T-cell (primary cell): ENCODE results near the gene RUVBL1. TPM values are rescaled to one million over a fixed set of nuclear protein-coding genes. Genes with fewer than 3 reads are reported as not detected.

ENCODE experiments used
- ATAC-seq, 4 experiments: fragments of 200-7000 bp in 3 of 4; fragments of 150-1000 bp in 1 of 4; cut with Tn5 transposase; replicated peaks in 1 of 4; 1 replicate in 3 of 4; 2 replicates in 1 of 4; pipeline ENCODE4 v1.10.0; 2021; ENCODE audit warnings: moderate library complexity in 3 of 4, mild to moderate bottlenecking in 2 of 4, moderate number of reproducible peaks in 1 of 4
- CTCF ChIA-PET, 2 donors: fragments of 300-600 bp; sonication (Branson Sonifier 250); formaldehyde crosslinking; loops; one replicate each; lab custom pipeline; 2022; ENCODE audit warnings: antibody characterized with exemption in 2 of 2; lab: Charles Lee
- POLR2A ChIA-PET, 2 donors: fragments of 300-600 bp; sonication (Branson Sonifier 250); formaldehyde crosslinking; loops; one replicate each; lab custom pipeline; 2022; ENCODE audit warnings: antibody characterized with exemption in 2 of 2; lab: Charles Lee
- DNase-seq, 35 experiments: peaks; one replicate each; pipeline versions ENCODE4 v3.0.0 to v3.0.0-alpha.2; 2013 to 2023
- H3K27ac ChIP-seq: one replicate; pipeline ENCODE4 v1.5.1; 2013; ENCODE audit warnings: low read length
- H3K27me3 ChIP-seq, 2 experiments: replicated peaks in 1 of 2; 1 replicate in 1 of 2; 2 replicates in 1 of 2; pipeline versions ENCODE4 v1.6.1 to v1.7.0; 2013; ENCODE audit warnings: low read length in 1 of 2, mixed read lengths in 1 of 2; ENCODE audit not compliant: control insufficient read depth in 2 of 2, insufficient read depth in 2 of 2; ENCODE audit errors: extremely low read depth in 1 of 2
- H3K36me3 ChIP-seq, 2 donors: 1 replicate in 1 of 2; 2 replicates in 1 of 2; pipeline versions ENCODE4 v1.6.1 to v1.7.0; 2013; ENCODE audit warnings: low read length in 1 of 2; ENCODE audit not compliant: control insufficient read depth in 2 of 2, insufficient read depth in 1 of 2; ENCODE audit errors: extremely low read depth in 1 of 2
- H3K4me1 ChIP-seq, 2 experiments: 1 replicate in 1 of 2; 2 replicates in 1 of 2; pipeline versions ENCODE4 v1.6.1 to v1.7.0; 2013; ENCODE audit warnings: low read length in 2 of 2, mixed read lengths in 1 of 2; ENCODE audit not compliant: insufficient read depth in 2 of 2, control insufficient read depth in 1 of 2; ENCODE audit errors: extremely low read depth in 1 of 2
- H3K4me3 ChIP-seq, 2 donors: 1 replicate in 1 of 2; 2 replicates in 1 of 2; pipeline versions ENCODE4 v1.5.1 to v1.7.0; 2013; ENCODE audit warnings: mild to moderate bottlenecking in 2 of 2, low read length in 1 of 2, moderate library complexity in 1 of 2; ENCODE audit not compliant: control insufficient read depth in 1 of 2; ENCODE audit errors: extremely low read depth in 1 of 2
- H3K9me3 ChIP-seq: 2 replicates; pipeline ENCODE4 v1.7.0; 2013
- H3K27ac Mint-ChIP-seq, 2 donors: one replicate each; pipeline ENCODE4 v1.8.0; 2020 to 2021; ENCODE audit warnings: mild to moderate bottlenecking in 2 of 2, mixed read lengths in 2 of 2
- H3K27me3 Mint-ChIP-seq, 2 donors: one replicate each; pipeline ENCODE4 v1.8.0; 2021 to 2022; ENCODE audit warnings: mixed read lengths in 2 of 2
- H3K36me3 Mint-ChIP-seq: one replicate; pipeline ENCODE4 v1.8.0; 2021; ENCODE audit warnings: mixed read lengths
- H3K4me1 Mint-ChIP-seq, 3 donors: one replicate each; pipeline ENCODE4 v1.8.0; 2020 to 2022; ENCODE audit warnings: mixed read lengths in 3 of 3, mild to moderate bottlenecking in 1 of 3
- H3K4me3 Mint-ChIP-seq, 3 donors: one replicate each; pipeline ENCODE4 v1.8.0; 2020 to 2022; ENCODE audit warnings: mild to moderate bottlenecking in 3 of 3, mixed read lengths in 3 of 3, moderate library complexity in 3 of 3
- H3K9me3 Mint-ChIP-seq, 3 donors: one replicate each; pipeline ENCODE4 v1.8.0; 2020 to 2022; ENCODE audit warnings: mixed read lengths in 3 of 3
- WGBS: methylation state at CpG from one replicate; pipeline ENCODE4 v1.1.5; 2013; ENCODE audit warnings: missing lambda C conversion rate; ENCODE audit not compliant: insufficient coverage; 5-methylcytosine and 5-hydroxymethylcytosine counted together
- total RNA-seq, 35 experiments: library from RNA in 6 of 35; stranded (reverse) in 6 of 35; fragments of 120-200 nt in 1 of 35; gene quantifications; one replicate each; pipeline versions ENCODE4 v1.2.1 to v1.2.4 and lab custom pipeline; 2013 to 2026

Gene RUVBL1
- total RNA-seq, 5 donors from 2014 or later (not counting 1 experiment from before 2014, with no cell fraction given) = 21.4 to 33.4 (median 29.9) TPM

DNA sequence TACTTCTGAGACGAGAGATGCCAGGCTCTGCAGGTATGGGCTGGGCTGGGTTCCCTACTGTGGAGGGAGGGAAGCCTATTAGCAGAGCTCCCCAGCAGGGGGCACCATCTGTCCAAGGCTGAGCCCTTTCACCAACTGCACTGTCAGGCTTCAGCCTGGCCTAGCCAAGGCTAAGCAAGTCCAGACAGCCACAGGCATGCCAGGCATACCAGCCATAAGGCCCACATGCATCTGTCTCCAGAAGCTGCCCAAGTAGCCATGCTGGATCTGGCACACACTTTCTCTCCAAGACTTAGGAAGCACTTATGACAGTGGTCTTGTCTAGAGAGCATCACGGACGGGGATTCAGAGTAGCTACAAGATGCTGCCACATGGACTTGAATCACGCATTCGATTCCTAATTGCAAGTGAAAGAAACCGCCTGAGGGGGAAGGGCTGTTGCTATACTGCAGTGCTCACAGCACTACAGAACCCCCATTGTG lies 28.3 kb downstream of the RUVBL1 start:
- peaks cover 59% of the 10 kb centered on the region for H3K36me3 Mint-ChIP-seq
- Histone ChIP-seq H3K4me3 (no peak overlapping the region), H3K36me3 (peaks cover 7 to 77% of the 10 kb centered on the region in 2 donors), H3K27me3 (no peaks in the 10 kb centered on the region), H3K9me3 (no peaks in the 10 kb centered on the region), H3K27ac (no peak overlapping the region), H3K4me1 (peaks cover 3 to 13% of the 10 kb centered on the region in 2 experiments)
- no peak overlapping the region for H3K27ac Mint-ChIP-seq
- no peaks in the 10 kb centered on the region for H3K27me3 Mint-ChIP-seq
- H3K9me3 Mint-ChIP-seq = no peaks in the 10 kb centered on the region
- H3K4me3 Mint-ChIP-seq = no peak overlapping the region
- ATAC-seq = peak; percentile 85 to 99 (median 97)
- WGBS = 90% methylated on average over 5 of the region's 6 CpGs
- ChIA-PET CTCF (interaction anchor here (0.5 to 4.0 kb wide), 26 partner anchors 8 to 752 kb away, joined by 3 to 53 read pairs (median 4); partner anchors contain the start of genes EEFSEC (in 1 of the 2) and RUVBL1 (in 1 of the 2)), POLR2A (no interaction called here)
- peak; percentile 52 to 86 (median 77) for DNase-seq
- peaks cover 5 to 10% (median 7%) of the 10 kb centered on the region in 3 donors for H3K4me1 Mint-ChIP-seq

DNA sequence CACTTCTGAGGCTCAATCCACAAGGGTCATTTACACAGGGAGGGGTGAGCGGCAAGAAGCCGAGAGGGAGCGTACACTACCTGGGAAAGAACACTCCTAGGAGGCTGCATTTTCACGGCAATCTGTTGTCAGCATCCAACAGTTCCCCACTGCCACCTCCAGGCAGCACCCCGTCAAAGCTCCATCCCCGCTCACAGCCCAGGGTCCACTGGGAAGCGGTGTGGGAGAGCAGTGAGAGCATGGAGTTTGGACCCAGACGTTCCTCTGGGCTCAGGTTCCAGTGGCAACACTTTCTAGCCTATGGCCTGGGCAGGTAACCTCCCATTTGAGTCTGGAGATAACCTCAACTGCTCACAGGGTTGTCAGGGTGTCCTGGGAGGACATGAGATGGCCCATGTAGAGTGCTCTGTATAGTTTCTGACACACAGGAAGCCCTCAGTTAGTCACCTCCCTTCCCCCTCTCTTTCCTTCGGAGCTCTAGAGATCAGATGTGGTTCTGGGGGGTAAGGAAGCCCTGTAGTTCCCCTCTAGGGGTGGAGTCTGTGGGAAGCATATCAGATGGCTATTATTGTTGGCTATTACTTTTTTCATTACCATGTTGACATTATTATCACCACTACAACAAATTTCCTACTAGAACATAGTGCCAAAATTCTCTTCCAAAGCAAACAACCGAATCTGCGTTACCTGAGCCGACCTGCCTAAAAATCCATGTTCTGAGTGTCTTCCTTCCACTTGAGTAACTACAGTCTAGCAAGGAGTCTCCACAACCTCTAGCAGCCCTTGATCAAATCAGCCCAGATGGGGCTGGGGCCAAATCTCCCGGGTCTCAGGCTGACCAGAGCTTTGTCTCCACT lies 29.1 kb downstream of the RUVBL1 start:
- ChIA-PET POLR2A (interaction anchor here in 1 of 2 donors (0.6 kb wide), 1 partner anchor 40 kb away, joined by 3 read pairs; no protein-coding TSS in a partner anchor), CTCF (interaction anchor here (0.6 to 4.0 kb wide), 17 partner anchors 9 to 753 kb away, joined by 3 to 53 read pairs (median 5); partner anchors contain the start of genes EEFSEC (in 1 of the 2) and RUVBL1 (in 1 of the 2))
- H3K4me3 ChIP-seq = no peak overlapping the region
- ATAC-seq (peak in 3 of 4 experiments; percentile 33 to 39 (median 35)), DNase-seq (no peak)
- H3K27ac ChIP-seq = no peak overlapping the region
- no peaks in the 10 kb centered on the region for H3K9me3 ChIP-seq
- peaks cover 55% of the 10 kb centered on the region for H3K36me3 Mint-ChIP-seq
- peaks cover 7 to 69% of the 10 kb centered on the region in 2 donors for H3K36me3 ChIP-seq
- H3K4me3 Mint-ChIP-seq = no peak overlapping the region
- H3K9me3 Mint-ChIP-seq = no peaks in the 10 kb centered on the region
- peaks cover 5 to 10% (median 7%) of the 10 kb centered on the region in 3 donors for H3K4me1 Mint-ChIP-seq
- WGBS = 96% methylated on average over 6 of the region's 13 CpGs
- no peak overlapping the region for H3K27ac Mint-ChIP-seq
- H3K27me3 ChIP-seq = no peaks in the 10 kb centered on the region
- no peaks in the 10 kb centered on the region for H3K27me3 Mint-ChIP-seq
- H3K4me1 ChIP-seq = peaks cover 3 to 13% of the 10 kb centered on the region in 2 experiments

DNA sequence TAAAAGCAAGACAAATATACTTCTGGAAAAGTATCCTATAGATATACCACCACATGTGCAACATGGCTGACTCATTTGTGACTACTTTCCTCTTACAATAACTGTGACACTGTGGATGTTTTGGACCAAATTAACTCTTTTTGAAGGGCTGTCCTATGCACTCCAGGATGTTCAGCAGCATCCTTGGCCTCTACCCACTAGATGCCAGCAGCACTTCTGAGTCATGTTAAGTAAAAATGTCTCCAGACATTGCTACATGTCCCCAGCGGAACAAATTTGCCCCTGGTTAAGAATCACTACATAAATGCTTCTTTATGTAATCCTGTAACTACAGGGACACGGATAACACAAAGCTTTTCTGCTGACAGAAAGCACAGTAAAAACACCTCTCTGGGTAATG lies 32.0 kb downstream of the RUVBL1 start:
- WGBS = 100% methylated on average over 1 of the region's 2 CpGs
- CTCF ChIA-PET = interaction anchor here (0.6 to 1.0 kb wide), 3 partner anchors 32 to 209 kb away, joined by 3 to 4 read pairs (median 3); partner anchors contain the start of gene RUVBL1 (in 1 of the 2)
- H3K27me3 ChIP-seq = no peaks in the 10 kb centered on the region
- peaks cover 0 to 59% of the 10 kb centered on the region in 2 donors for H3K36me3 ChIP-seq
- peaks cover 3 to 13% of the 10 kb centered on the region in 2 experiments for H3K4me1 ChIP-seq
- Mint-ChIP-seq H3K36me3 (peaks cover 46% of the 10 kb centered on the region), H3K27ac (no peak overlapping the region), H3K27me3 (no peaks in the 10 kb centered on the region), H3K4me1 (peaks cover 5 to 10% (median 7%) of the 10 kb centered on the region in 3 donors), H3K4me3 (no peak overlapping the region), H3K9me3 (no peaks in the 10 kb centered on the region)
- no peak for ATAC-seq
- DNase-seq = no peak
- POLR2A ChIA-PET = no interaction called here
- H3K9me3 ChIP-seq = no peaks in the 10 kb centered on the region
- H3K4me3 ChIP-seq = no peak overlapping the region
- no peak overlapping the region for H3K27ac ChIP-seq

DNA sequence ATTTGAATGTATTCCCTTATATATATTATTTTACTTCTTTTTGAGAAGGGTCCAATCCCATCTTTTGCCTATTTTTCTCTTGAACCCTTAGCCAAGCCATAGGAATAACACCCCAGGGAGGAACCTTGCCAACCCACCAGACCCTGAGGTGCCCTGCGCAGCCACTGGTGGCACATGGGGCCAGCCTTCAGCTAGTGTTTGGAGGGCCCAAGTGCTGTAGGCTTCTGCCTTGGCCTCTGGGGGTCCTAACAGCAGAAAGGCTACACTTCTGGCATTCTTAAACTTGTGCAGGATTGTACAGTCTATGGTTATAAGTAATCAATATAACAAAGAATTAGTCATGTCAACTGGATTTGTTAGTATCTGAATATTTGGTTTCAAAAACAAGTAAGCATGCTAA lies 34.5 kb downstream of the RUVBL1 start:
- WGBS = 100% methylated on average over 1 of the region's 1 CpG
- H3K4me1 ChIP-seq = peaks cover 0 to under 1% of the 10 kb centered on the region in 2 experiments
- no peak overlapping the region for H3K27ac ChIP-seq
- POLR2A ChIA-PET = no interaction called here
- Mint-ChIP-seq H3K4me3 (no peak overlapping the region), H3K36me3 (peaks cover 54% of the 10 kb centered on the region), H3K4me1 (no peaks in the 10 kb centered on the region), H3K9me3 (no peaks in the 10 kb centered on the region), H3K27me3 (no peaks in the 10 kb centered on the region), H3K27ac (no peak overlapping the region)
- CTCF ChIA-PET = interaction anchor here in 1 of 2 donors (0.6 kb wide), 1 partner anchor 541 kb away, joined by 5 read pairs; no protein-coding TSS in a partner anchor
- DNase-seq = no peak
- no peaks in the 10 kb centered on the region for H3K27me3 ChIP-seq
- no peak overlapping the region for H3K4me3 ChIP-seq
- H3K9me3 ChIP-seq = no peaks in the 10 kb centered on the region
- ATAC-seq = no peak
- H3K36me3 ChIP-seq = peaks cover 0 to 63% of the 10 kb centered on the region in 2 donors

DNA sequence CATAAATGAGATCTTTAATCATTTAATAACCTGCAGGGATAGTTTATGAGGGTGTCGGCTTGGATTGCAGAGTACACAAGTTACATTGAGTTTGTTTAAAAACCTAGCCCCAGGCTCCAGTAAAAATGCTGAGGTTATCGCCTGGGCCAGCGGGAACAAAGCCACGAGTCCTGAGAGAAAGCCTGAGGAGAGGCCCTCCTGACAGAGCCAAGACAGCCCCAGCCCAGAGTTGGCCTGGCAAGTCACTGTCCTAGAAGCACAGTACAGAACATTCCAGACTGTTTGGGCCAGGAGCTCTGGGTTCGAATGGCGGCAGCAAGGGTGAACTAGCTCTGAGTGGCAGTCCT lies 39.0 kb downstream of the RUVBL1 start:
- peaks cover 63% of the 10 kb centered on the region for H3K36me3 Mint-ChIP-seq
- Histone ChIP-seq H3K36me3 (peaks cover 8 to 75% of the 10 kb centered on the region in 2 donors), H3K27ac (no peak overlapping the region), H3K9me3 (no peaks in the 10 kb centered on the region), H3K27me3 (no peaks in the 10 kb centered on the region), H3K4me3 (no peak overlapping the region), H3K4me1 (no peaks in the 10 kb centered on the region)
- no peak for ATAC-seq
- H3K4me3 Mint-ChIP-seq = no peak overlapping the region
- ChIA-PET CTCF (no interaction called here), POLR2A (interaction anchor here in 1 of 2 donors (0.5 kb wide), 1 partner anchor 32 kb away, joined by 3 read pairs; no protein-coding TSS in a partner anchor)
- no peak for DNase-seq
- no peak overlapping the region for H3K27ac Mint-ChIP-seq
- H3K9me3 Mint-ChIP-seq = no peaks in the 10 kb centered on the region
- no peaks in the 10 kb centered on the region for H3K4me1 Mint-ChIP-seq
- 98% methylated on average over 5 of the region's 6 CpGs for WGBS
- H3K27me3 Mint-ChIP-seq = no peaks in the 10 kb centered on the region

DNA sequence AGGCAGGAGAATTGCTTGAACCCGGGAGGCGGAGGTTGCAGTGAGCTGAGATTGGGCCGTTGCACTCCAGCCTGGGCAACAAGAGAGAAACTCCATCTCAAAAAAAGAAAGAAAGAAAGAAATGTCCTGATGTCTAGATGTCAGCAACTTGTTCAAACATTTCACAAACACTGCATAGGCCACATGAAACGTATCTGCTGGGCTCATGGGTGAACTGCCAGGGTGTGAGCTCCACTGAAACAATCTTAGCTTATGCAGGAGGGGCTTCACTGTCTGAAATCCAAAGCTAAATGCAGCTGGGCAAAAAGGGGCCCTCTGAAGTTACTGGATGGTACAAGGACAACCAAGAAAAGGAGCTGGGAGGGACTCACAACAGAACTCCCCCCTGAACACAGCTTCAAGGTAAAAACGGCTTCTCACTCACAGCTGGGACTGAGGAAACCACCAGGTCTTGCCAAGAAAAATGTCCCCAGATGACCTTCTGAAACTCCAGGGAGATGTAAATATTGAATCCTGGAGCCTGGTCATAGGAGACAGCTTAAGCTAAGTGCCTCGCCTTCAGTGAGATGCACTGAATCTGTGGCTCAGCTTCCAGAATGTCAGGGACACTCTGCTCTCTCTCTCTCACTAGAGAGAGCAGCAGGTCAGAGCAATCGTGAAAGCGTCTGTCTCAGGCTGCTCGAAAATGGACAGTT lies 39.5 kb downstream of the RUVBL1 start:
- H3K9me3 Mint-ChIP-seq = no peaks in the 10 kb centered on the region
- H3K4me1 ChIP-seq = no peaks in the 10 kb centered on the region
- no peak overlapping the region for H3K27ac ChIP-seq
- H3K4me3 Mint-ChIP-seq = no peak overlapping the region
- H3K27me3 Mint-ChIP-seq = no peaks in the 10 kb centered on the region
- peaks cover 8 to 75% of the 10 kb centered on the region in 2 donors for H3K36me3 ChIP-seq
- 80% methylated on average over 1 of the region's 9 CpGs for WGBS
- POLR2A ChIA-PET = interaction anchor here in 1 of 2 donors (0.5 kb wide), 1 partner anchor 32 kb away, joined by 3 read pairs; no protein-coding TSS in a partner anchor
- peaks cover 68% of the 10 kb centered on the region for H3K36me3 Mint-ChIP-seq
- no peak overlapping the region for H3K4me3 ChIP-seq
- H3K27ac Mint-ChIP-seq = no peak overlapping the region
- H3K27me3 ChIP-seq = peaks cover 0 to under 1% of the 10 kb centered on the region in 2 experiments
- ATAC-seq = no peak
- no peak for DNase-seq
- H3K4me1 Mint-ChIP-seq = no peaks in the 10 kb centered on the region
- CTCF ChIA-PET = no interaction called here
- no peaks in the 10 kb centered on the region for H3K9me3 ChIP-seq
